SK-N-SH treated with all-trans-retinoic acid at 6 μM for 48 hours (cell line): Measurements from ENCODE around the gene FABP3.

ENCODE experiments used
- ATAC-seq: fragments of 200-7000 bp; cut with Tn5 transposase; 3 replicates; pipeline ENCODE4 v1.9.1; 2020; ENCODE audit warnings: mild to moderate bottlenecking, moderate library complexity
- ARNTL ChIP-seq: fragments of 450-650 bp; formaldehyde crosslinking; IDR thresholded peaks from 2 replicates; pipeline ENCODE4 v1.5.0; 2020; ENCODE audit warnings: low read depth, mild to moderate bottlenecking, moderate library complexity, borderline replicate concordance
- BACH2 ChIP-seq: fragments of 250-450 bp; sonication (Bioruptor Pico); IDR thresholded peaks from 2 replicates; pipeline ENCODE4 v1.9.0; 2021; ENCODE audit warnings: mild to moderate bottlenecking, borderline replicate concordance
- CSDC2 ChIP-seq: fragments of 250-450 bp; sonication (Bioruptor Pico); IDR thresholded peaks from 2 replicates; pipeline ENCODE4 v1.5.0; 2020; ENCODE audit warnings: mild to moderate bottlenecking, moderate library complexity
- ESRRG ChIP-seq: fragments of 250-450 bp; sonication (Bioruptor Pico); IDR thresholded peaks from 2 replicates; pipeline ENCODE4 v1.6.1; 2021; ENCODE audit warnings: mild to moderate bottlenecking
- GLIS3 ChIP-seq: fragments of 250-450 bp; sonication (Bioruptor Pico); IDR thresholded peaks from 2 replicates; pipeline ENCODE4 v1.5.0; 2020; ENCODE audit warnings: mild to moderate bottlenecking, moderate library complexity
- ISL1 ChIP-seq: fragments of 250-450 bp; sonication (Bioruptor Pico); IDR thresholded peaks from 2 replicates; pipeline ENCODE4 v2.1.2; 2022; ENCODE audit warnings: mild to moderate bottlenecking, moderate library complexity
- OSR1 ChIP-seq: fragments of 250-450 bp; sonication (Bioruptor Pico); IDR thresholded peaks from 2 replicates; pipeline ENCODE4 v1.8.0; 2022; ENCODE audit warnings: moderate library complexity, mild to moderate bottlenecking, inconsistent platforms
- PPARA ChIP-seq: fragments of 250-450 bp; sonication (Bioruptor Pico); IDR thresholded peaks from 2 replicates; pipeline ENCODE4 v1.5.0; 2020; ENCODE audit warnings: mild to moderate bottlenecking, borderline replicate concordance
- RARB ChIP-seq: fragments of 250-450 bp; sonication (Bioruptor Pico); IDR thresholded peaks from 2 replicates; pipeline ENCODE4 v1.8.0; 2021; ENCODE audit warnings: mild to moderate bottlenecking, moderate library complexity
- SNAI2 ChIP-seq: fragments of 250-450 bp; sonication (Bioruptor Pico); IDR thresholded peaks from 2 replicates; pipeline ENCODE4 v1.5.0; 2020; ENCODE audit warnings: mild to moderate bottlenecking, moderate library complexity
- TCF4 ChIP-seq: fragments of 250-450 bp; sonication (Bioruptor Pico); IDR thresholded peaks from 2 replicates; pipeline ENCODE4 v1.8.0; 2021; ENCODE audit warnings: mild to moderate bottlenecking, moderate library complexity, borderline replicate concordance
- TOX ChIP-seq: fragments of 250-450 bp; sonication (Bioruptor Pico); IDR thresholded peaks from 2 replicates; pipeline ENCODE4 v1.8.0; 2021; ENCODE audit warnings: mild to moderate bottlenecking, moderate library complexity, borderline replicate concordance
- ZC3H10 ChIP-seq: fragments of 250-450 bp; sonication (Bioruptor Pico); IDR thresholded peaks from 2 replicates; pipeline ENCODE4 v1.5.1; 2021; ENCODE audit warnings: mild to moderate bottlenecking, moderate library complexity
- ZFP3 ChIP-seq: fragments of 250-450 bp; sonication (Bioruptor Pico); IDR thresholded peaks from 2 replicates; pipeline ENCODE4 v1.5.0; 2020; ENCODE audit warnings: mild to moderate bottlenecking, moderate library complexity
- ZFP30 ChIP-seq: fragments of 450-650 bp; formaldehyde crosslinking; IDR thresholded peaks from 2 replicates; pipeline ENCODE4 v1.5.0; 2022; ENCODE audit warnings: mild to moderate bottlenecking, moderate library complexity
- ZNF565 ChIP-seq: fragments of 450-650 bp; formaldehyde crosslinking; conservative IDR thresholded peaks from 2 replicates; pipeline ENCODE4 v1.5.0; 2020; ENCODE audit warnings: low read depth, mild to moderate bottlenecking, moderate library complexity
- ZNF70 ChIP-seq: fragments of 450-650 bp; formaldehyde crosslinking; IDR thresholded peaks from 2 replicates; pipeline ENCODE4 v1.5.0; 2020; ENCODE audit warnings: mild to moderate bottlenecking, moderate library complexity
- ZNF8 ChIP-seq: fragments of 450-650 bp; formaldehyde crosslinking; IDR thresholded peaks from 2 replicates; pipeline ENCODE4 v1.5.0; 2020; ENCODE audit warnings: mild to moderate bottlenecking, moderate library complexity
- TF ChIP-seq, protein P1 (sequence below): fragments of 250-450 bp; sonication (Bioruptor Pico); IDR thresholded peaks from 2 replicates; pipeline ENCODE4 v1.8.0; 2020; ENCODE audit warnings: mild to moderate bottlenecking, moderate library complexity, borderline replicate concordance
- TF ChIP-seq, protein P2 (sequence below): fragments of 250-450 bp; sonication (Bioruptor Pico); IDR thresholded peaks from 2 replicates; pipeline ENCODE4 v1.8.0; 2021; ENCODE audit warnings: low read depth, mild to moderate bottlenecking, moderate library complexity, borderline replicate concordance
- TF ChIP-seq, protein P3 (sequence below): fragments of 250-450 bp; sonication (Bioruptor Pico); IDR thresholded peaks from 2 replicates; pipeline ENCODE4 v1.5.1; 2020; ENCODE audit warnings: low read depth, mild to moderate bottlenecking, moderate library complexity
- TF ChIP-seq, protein P4 (sequence below): fragments of 250-450 bp; sonication (Bioruptor Pico); IDR thresholded peaks from 2 replicates; pipeline ENCODE4 v1.5.0; 2020; ENCODE audit warnings: mild to moderate bottlenecking, moderate library complexity
- TF ChIP-seq, protein P5 (sequence below): fragments of 250-450 bp; sonication (Bioruptor Pico); IDR thresholded peaks from 2 replicates; pipeline ENCODE4 v1.5.1; 2021; ENCODE audit warnings: mild to moderate bottlenecking, moderate library complexity

The FABP3 gene

DNA sequence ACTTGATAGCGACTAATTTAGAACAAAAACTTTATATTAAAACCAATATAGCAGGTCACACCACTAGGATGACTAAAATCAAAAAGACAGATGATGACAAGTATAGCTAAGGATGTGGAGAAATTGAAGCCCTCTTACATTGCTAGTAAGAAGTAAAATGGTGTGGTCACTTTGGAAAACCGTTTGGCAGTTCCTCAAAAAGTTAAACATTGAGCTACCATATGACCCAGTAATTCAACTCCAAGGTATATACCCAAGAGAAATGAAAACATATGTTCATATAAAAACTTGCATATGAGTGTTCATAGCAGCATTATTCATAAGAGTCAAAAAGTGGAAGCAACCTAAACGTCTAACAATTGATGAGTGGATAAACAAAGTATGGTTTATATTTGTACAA is 27.1 kb upstream of the FABP3 start:
- TF ChIP-seq SNAI2: no peak
- no peak for TF ChIP-seq TCF4 (CRISPR knock-in tag)
- no peak for TF ChIP-seq ISL1
- TF ChIP-seq, protein P1, sequence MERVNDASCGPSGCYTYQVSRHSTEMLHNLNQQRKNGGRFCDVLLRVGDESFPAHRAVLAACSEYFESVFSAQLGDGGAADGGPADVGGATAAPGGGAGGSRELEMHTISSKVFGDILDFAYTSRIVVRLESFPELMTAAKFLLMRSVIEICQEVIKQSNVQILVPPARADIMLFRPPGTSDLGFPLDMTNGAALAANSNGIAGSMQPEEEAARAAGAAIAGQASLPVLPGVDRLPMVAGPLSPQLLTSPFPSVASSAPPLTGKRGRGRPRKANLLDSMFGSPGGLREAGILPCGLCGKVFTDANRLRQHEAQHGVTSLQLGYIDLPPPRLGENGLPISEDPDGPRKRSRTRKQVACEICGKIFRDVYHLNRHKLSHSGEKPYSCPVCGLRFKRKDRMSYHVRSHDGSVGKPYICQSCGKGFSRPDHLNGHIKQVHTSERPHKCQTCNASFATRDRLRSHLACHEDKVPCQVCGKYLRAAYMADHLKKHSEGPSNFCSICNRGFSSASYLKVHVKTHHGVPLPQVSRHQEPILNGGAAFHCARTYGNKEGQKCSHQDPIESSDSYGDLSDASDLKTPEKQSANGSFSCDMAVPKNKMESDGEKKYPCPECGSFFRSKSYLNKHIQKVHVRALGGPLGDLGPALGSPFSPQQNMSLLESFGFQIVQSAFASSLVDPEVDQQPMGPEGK (CRISPR knock-in tag): no peak
- TF ChIP-seq, protein P2, sequence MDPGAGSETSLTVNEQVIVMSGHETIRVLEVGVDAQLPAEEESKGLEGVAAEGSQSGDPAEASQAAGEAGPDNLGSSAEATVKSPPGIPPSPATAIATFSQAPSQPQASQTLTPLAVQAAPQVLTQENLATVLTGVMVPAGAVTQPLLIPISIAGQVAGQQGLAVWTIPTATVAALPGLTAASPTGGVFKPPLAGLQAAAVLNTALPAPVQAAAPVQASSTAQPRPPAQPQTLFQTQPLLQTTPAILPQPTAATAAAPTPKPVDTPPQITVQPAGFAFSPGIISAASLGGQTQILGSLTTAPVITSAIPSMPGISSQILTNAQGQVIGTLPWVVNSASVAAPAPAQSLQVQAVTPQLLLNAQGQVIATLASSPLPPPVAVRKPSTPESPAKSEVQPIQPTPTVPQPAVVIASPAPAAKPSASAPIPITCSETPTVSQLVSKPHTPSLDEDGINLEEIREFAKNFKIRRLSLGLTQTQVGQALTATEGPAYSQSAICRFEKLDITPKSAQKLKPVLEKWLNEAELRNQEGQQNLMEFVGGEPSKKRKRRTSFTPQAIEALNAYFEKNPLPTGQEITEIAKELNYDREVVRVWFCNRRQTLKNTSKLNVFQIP (CRISPR knock-in tag): no peak
- TF ChIP-seq PPARA (CRISPR knock-in tag): no peak
- TF ChIP-seq ZNF8: no peak
- TF ChIP-seq, protein P3, sequence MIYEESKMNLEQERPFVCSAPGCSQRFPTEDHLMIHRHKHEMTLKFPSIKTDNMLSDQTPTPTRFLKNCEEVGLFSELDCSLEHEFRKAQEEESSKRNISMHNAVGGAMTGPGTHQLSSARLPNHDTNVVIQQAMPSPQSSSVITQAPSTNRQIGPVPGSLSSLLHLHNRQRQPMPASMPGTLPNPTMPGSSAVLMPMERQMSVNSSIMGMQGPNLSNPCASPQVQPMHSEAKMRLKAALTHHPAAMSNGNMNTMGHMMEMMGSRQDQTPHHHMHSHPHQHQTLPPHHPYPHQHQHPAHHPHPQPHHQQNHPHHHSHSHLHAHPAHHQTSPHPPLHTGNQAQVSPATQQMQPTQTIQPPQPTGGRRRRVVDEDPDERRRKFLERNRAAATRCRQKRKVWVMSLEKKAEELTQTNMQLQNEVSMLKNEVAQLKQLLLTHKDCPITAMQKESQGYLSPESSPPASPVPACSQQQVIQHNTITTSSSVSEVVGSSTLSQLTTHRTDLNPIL (CRISPR knock-in tag): no peak
- TF ChIP-seq ARNTL (CRISPR knock-in tag): no peak
- TF ChIP-seq RARB (CRISPR knock-in tag): no peak
- TF ChIP-seq TOX: no peak
- no peak for TF ChIP-seq BACH2 (CRISPR knock-in tag)
- TF ChIP-seq ZFP3 (CRISPR knock-in tag): no peak
- TF ChIP-seq ZNF565 (CRISPR knock-in tag): no peak
- TF ChIP-seq ZFP30: no peak
- TF ChIP-seq, protein P4, sequence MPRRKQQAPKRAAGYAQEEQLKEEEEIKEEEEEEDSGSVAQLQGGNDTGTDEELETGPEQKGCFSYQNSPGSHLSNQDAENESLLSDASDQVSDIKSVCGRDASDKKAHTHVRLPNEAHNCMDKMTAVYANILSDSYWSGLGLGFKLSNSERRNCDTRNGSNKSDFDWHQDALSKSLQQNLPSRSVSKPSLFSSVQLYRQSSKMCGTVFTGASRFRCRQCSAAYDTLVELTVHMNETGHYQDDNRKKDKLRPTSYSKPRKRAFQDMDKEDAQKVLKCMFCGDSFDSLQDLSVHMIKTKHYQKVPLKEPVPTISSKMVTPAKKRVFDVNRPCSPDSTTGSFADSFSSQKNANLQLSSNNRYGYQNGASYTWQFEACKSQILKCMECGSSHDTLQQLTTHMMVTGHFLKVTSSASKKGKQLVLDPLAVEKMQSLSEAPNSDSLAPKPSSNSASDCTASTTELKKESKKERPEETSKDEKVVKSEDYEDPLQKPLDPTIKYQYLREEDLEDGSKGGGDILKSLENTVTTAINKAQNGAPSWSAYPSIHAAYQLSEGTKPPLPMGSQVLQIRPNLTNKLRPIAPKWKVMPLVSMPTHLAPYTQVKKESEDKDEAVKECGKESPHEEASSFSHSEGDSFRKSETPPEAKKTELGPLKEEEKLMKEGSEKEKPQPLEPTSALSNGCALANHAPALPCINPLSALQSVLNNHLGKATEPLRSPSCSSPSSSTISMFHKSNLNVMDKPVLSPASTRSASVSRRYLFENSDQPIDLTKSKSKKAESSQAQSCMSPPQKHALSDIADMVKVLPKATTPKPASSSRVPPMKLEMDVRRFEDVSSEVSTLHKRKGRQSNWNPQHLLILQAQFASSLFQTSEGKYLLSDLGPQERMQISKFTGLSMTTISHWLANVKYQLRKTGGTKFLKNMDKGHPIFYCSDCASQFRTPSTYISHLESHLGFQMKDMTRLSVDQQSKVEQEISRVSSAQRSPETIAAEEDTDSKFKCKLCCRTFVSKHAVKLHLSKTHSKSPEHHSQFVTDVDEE (CRISPR knock-in tag): no peak
- TF ChIP-seq CSDC2 (CRISPR knock-in tag): no peak
- no peak for TF ChIP-seq OSR1 (CRISPR knock-in tag)
- TF ChIP-seq, protein P5, sequence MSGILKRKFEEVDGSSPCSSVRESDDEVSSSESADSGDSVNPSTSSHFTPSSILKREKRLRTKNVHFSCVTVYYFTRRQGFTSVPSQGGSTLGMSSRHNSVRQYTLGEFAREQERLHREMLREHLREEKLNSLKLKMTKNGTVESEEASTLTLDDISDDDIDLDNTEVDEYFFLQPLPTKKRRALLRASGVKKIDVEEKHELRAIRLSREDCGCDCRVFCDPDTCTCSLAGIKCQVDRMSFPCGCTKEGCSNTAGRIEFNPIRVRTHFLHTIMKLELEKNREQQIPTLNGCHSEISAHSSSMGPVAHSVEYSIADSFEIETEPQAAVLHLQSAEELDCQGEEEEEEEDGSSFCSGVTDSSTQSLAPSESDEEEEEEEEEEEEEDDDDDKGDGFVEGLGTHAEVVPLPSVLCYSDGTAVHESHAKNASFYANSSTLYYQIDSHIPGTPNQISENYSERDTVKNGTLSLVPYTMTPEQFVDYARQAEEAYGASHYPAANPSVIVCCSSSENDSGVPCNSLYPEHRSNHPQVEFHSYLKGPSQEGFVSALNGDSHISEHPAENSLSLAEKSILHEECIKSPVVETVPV (CRISPR knock-in tag): no peak
- no peak for ATAC-seq

DNA sequence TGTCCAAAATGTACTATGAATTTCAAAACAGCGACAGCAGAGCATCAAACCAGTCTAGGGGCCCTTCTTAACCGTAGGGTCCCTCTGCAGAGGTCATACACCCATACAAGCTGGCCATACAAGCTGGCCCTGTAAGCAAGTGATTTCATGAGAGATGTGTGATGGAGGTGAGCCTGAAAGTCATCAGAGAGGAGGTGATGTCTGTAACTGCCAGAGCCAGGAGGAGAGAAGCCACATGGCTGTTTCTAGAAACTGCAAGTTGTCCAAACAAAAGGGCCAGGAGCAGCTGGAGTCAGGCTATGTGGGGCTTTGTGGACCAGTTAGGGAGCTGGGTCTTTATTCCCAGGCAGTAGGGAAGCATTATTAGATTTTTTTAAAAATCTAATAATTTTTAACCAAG is 25.4 kb upstream of the FABP3 start:
- TF ChIP-seq BACH2 (CRISPR knock-in tag): no peak
- TF ChIP-seq GLIS3: no peak
- no peak for TF ChIP-seq CSDC2 (CRISPR knock-in tag)
- TF ChIP-seq ZNF70 (CRISPR knock-in tag): no peak
- no peak for TF ChIP-seq ARNTL (CRISPR knock-in tag)
- TF ChIP-seq ZFP30: no peak
- TF ChIP-seq ZNF8: no peak
- TF ChIP-seq ESRRG (CRISPR knock-in tag): no peak
- no peak for TF ChIP-seq OSR1 (CRISPR knock-in tag)
- ATAC-seq: no peak

DNA sequence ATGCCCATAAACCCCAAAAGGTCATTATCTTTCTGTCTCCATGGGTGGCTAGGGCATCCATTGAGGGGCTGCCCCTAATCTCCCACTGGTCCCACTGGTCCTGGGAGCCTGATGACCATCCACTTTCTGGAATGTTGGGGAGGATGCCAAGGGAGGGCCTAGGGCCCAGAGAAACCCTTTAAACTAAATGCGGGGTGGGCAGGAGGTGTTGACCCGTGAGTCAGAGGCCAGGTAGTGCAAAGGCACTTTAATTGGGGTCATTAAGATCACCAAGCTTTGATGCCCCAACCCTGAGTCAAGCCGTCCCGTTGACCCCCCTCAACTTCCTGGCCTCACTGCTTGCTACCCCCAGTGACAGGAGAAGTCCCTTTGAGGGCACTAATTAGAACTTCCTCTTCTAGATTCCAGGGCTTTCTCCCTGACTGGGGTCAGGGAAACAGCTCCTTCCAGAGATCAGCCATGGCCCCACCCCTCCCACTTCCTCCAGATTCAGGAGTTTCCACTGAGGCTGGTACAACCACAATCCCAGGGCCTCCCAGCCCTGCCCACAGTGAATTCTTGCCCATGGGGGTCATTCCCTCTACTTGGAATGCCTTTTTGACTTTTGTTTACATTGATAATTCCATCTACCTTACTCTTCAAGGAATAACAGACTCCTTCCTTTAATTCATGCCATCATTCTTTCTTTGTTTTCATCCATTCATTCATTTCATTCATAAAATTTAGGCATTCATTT is 24.7 kb upstream of the FABP3 start:
- no peak for ATAC-seq
- TF ChIP-seq SNAI2 (no peak), ARNTL (CRISPR knock-in tag) (no peak), CSDC2 (CRISPR knock-in tag) (no peak), TOX (no peak), ZFP30 (no peak), ZNF8 (no peak), OSR1 (CRISPR knock-in tag) (no peak), ESRRG (CRISPR knock-in tag) (no peak), BACH2 (CRISPR knock-in tag) (no peak), ZC3H10 (CRISPR knock-in tag) (no peak), ZNF70 (CRISPR knock-in tag) (no peak), RARB (CRISPR knock-in tag) (no peak)
- TF ChIP-seq, protein P3 (CRISPR knock-in tag): no peak
- TF ChIP-seq, protein P2 (CRISPR knock-in tag): no peak
